ENCODE measurements around the gene MMP12.
"Not testable (repeated sequence)": the region's sequence is repeated elsewhere in the genome, so short reads cannot be mapped to it uniquely, and the experiment has no call there.

Gene MMP12

DNA sequence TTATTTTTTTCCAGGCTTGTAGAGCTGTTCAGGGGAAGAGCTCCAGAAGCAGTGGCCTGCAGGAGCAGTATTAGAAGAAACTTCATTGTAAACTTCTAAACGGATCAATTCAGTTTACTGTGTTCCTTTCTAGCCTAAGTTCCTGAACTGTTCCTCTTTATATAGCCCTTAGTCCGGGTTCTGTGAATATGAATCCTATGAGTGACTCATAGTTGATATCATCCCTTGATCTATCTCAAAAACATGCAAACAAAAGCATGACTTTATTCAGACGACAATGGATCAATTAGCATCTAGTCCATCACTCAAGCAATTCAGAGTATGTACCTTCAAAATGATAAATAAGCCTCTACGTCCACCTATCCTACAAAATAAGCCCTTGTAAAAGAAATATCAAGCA lies at the start of gene MMP12:
Gene MMP12 (minus strand): TSS at position 131 of the 400 bp plus-strand sequence. CDS start 45 bp downstream, at position 86.
- no peak for DNase-seq (ENCODE audit: low spot score)

DNA sequence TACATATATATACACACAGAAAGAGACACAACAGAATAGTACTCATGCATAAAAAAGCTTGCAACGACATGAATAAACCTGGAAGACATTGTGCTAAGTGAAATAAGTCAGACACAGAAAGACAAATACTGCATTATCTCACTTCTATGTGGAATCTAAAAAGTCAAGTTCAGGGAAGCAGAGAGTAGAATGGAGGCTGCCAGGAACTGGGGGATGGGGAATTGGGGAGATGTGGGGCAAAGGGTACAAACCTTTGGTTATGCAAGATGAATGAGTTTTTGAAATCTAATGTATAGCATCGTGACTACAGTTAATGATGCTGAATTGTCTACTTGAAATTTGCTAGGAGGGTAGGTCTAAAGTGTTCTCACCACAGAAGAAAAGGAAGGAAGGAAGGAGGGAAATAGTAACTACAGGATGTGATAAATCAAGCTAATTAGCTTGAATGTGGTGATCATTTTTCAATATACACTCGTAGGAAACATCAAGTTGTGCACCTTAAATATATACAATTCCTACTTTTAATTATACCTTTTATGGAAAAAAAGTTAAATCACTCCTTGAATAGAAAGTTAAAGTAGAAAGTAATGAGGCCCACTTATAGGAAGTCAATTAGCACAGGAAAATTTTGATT lies 46.9 kb upstream of the MMP12 start:
- no peak for DNase-seq (ENCODE audit: low spot score)

- DNase-seq (ENCODE audit: low spot score), result no peak
Measured at GRCh38 chr11:102920118-102920684, 45.4 kb upstream of the MMP12 start.

DNA sequence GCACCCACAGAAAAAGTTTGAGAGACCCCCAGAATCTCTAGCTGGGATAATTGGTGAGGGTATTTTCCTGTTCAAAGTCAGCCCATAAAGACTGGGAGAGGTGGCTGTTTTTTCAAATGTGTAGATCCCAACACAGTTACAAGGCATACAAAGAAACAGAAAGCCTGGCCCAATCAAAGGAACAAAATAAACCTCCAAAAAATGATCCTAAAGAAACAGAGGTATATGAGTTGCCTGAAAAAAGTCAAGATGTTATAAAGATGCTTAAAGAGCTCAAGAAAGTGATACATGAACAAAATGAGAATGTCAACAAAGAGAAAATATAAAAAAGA lies 40.2 kb upstream of the MMP12 start:
- DNase-seq (ENCODE audit: low spot score), result no peak

- peak; percentile 33 for DNase-seq (ENCODE audit: low spot score)
Measured at GRCh38 chr11:102914238-102915043, 39.7 kb upstream of the MMP12 start.

DNA sequence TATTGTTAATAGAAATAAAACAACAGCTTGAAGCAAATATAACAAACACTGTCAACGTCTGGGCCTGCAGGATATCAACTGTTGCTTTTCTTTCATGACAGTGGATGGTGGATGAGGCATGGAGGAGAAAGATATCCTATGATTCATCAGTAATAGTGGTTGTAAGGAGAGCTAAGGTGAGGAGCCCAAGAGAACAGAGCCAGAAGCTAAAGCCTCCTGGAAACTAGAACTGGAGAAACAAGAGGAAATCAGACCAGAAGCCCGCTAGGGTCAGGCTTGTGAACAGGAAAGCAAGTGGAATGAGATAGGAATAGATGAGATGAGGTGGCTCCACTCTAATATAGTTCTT lies 37.7 kb upstream of the MMP12 start:
- no peak for DNase-seq (ENCODE audit: low spot score)

GRCh38 chr11:102911758-102912481 lies 37.1 kb upstream of the MMP12 start:
- no peak for DNase-seq (ENCODE audit: low spot score)

DNA sequence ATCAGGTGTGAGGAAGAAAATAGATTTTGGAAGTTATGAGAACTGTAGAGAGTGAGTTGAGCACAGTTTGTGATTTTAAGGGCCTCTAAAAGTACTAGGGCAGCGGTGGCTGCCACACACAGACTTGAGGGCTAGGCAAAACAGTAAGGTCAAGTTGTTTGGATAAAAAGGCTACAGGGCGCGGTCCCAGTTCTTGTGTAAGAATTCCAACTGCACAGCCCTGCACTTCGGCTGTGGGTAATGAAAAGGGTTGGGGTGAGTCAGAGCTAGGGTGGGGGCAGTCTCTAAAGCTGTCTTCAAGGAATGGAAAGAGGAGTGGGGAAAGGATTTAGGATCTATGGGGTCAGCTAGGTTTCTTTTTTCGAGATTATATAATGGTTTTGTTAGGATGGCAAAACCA lies 31.1 kb upstream of the MMP12 start:
- DNase-seq (ENCODE audit: low spot score), result not testable (repeated sequence)

- not testable (repeated sequence) for DNase-seq (ENCODE audit: low spot score)
Measured at GRCh38 chr11:102903895-102904294, 29.1 kb upstream of the MMP12 start.

- no peak for DNase-seq (ENCODE audit: low spot score)
Measured at GRCh38 chr11:102900346-102900745, 25.6 kb upstream of the MMP12 start.

DNA sequence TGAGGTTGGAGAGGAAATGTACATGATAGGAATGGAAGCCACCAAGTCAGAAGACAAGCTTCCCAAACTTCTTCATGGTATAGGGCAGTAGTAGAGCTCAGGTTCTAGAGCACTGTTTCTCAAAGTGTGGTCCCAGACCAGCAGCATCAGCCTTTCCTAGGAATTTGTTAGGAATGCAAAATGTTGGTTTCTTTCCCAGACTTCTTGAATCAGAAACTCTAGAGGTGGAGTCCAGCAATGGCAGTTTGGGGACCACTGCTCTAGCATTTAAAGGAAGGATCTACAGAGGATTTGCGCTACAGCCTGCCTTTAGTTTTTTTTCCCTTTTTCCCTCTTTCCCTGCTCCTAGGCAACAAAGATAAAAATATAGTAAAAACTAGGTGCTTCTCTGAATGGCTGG lies 17.0 kb upstream of the MMP12 start:
- DNase-seq (ENCODE audit: low spot score), result no peak

DNA sequence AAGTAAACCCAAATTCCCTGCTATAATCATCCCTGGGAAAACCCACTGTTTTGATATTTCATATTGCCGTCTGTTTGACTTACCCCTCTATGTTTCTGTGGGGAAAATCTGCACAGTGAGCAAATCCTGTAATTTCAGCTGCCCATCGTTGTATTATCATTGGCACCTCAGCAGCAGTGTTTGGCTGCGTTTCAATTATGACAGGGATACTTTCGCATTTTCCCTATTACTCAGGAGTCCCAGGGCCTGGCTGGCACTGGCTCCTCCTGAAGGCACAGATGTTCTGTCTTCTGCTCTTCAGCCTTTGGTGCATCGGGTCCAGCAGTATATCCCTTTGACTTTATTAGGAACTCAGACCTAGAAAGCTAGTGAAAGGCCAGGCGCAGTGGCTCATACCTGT lies 12.2 kb upstream of the MMP12 start:
- DNase-seq (ENCODE audit: low spot score), result no peak

- DNase-seq (ENCODE audit: low spot score), result no peak
Measured at GRCh38 chr11:102883141-102883540, 8.4 kb upstream of the MMP12 start.

DNA sequence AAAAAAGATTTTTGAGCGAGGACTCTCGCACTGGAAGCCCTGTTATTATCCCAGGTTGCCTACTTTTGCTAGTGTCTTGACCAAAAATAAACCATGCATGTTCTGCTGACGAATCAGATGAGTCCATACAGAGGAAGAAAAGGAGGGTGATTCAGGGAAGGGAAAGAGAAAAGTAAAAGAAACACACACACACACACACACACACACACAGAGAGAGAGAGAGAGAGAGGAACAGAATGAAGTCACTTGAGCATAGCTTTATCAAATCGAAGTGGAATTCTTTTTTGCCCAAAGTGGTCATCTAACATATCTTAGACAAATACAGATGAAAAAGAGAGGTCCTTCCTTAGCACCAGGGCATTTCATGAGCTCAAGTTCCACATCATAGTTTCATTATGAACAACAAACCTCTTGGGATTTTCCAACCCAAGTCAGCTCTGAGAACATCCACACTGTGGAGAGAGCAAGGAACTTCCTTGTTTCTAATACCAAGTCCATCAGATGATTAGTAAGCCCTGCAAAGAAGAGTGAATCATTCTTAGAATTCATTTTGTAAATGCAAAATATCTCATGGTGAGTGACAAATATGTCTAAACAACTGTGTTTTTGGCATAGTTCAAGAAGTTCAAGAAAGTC lies 7.7 kb upstream of the MMP12 start:
- peak; percentile 16 for DNase-seq (ENCODE audit: low spot score)

GRCh38 chr11:102879801-102880200 lies 5.0 kb upstream of the MMP12 start:
- DNase-seq (ENCODE audit: low spot score), result no peak

DNA sequence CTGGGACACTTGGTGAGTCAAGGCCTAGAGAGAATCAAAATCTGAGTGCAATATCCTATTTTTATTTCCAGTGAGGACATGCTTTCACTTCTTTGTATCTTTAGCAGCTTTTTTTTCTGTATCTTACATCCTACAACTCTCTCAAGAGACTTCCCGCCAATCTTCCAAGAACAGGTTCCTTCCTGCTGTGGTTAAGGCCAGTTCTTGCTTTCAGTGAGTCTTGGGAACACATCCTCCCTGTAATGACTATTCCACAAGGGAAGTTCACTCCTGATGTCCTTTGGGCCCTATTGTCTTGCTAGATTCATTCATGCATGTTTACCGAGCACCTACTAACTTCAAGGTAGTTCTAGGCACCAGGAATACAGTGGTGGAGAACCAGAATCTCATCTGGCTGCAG lies 3.8 kb upstream of the MMP12 start:
- DNase-seq (ENCODE audit: low spot score), result no peak

- not testable (repeated sequence) for DNase-seq (ENCODE audit: low spot score)
Measured at GRCh38 chr11:102869354-102869964, 5.3 kb downstream of the MMP12 start.

- DNase-seq (ENCODE audit: low spot score), result peak; percentile 3
Measured at GRCh38 chr11:102868339-102868738, 6.4 kb downstream of the MMP12 start.

DNA sequence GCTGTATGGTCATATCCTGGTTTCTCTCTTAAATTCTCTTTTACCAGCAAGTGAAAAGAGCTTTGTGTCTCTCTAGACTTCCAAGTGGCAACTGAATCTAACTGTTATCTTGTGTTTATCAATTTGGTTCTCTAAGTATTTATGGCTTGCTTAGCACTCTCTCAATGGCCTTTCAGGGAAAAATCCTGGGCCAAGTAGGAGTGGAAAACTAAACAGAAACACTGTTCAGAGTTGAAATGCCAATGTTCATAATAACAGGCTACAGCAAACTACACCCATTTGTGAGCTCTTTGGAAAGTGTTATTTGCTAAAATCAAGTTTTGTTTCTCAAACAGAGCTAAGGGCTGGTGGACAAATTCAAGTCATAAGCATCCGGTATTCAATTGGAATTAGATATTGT lies 10.1 kb downstream of the MMP12 start:
- DNase-seq (ENCODE audit: low spot score), result no peak

DNA sequence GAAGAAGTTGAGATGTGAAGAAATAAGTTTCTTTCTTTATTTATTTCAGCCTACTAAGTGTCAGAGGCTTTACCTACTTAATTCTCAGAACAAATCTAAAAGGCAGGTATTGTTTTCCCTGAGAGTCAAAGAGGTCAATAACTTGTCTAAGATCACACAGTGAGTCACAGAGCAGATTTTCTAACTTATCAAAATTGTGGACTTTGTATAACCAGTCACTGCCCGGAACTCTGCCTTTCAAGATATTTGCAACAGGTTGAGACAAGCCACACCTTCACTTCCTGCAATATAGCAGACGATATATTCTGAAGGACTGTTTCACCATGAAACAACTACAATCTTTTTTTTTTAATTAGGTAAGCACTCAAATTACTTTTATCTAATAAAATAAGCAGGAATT lies 20.8 kb downstream of the MMP12 start:
- no peak for DNase-seq (ENCODE audit: low spot score)

GRCh38 chr11:102853055-102853454 lies 21.7 kb downstream of the MMP12 start:
- no peak for DNase-seq (ENCODE audit: low spot score)

All from putamen (tissue), 1 donor.